Mammary epithelial cell (primary cell): Measurements from ENCODE around the gene BPIFB2.

Experiments used
- EZH2 ChIP-seq: IDR thresholded peaks from 2 replicates; pipeline ENCODE4 v1.6.1; 2012; ENCODE audit warnings: low read length, inconsistent platforms, borderline replicate concordance
- TF ChIP-seq, protein P1 (sequence below), 2 donors: IDR thresholded peaks in 1 of 2; conservative IDR thresholded peaks in 1 of 2; 2 replicates each; pipeline ENCODE4 v1.5.1; 2011 to 2012; ENCODE audit warnings: inconsistent platforms in 2 of 2, low read length in 2 of 2, mild to moderate bottlenecking in 2 of 2, control low read depth in 1 of 2, low read depth in 1 of 2; ENCODE audit not compliant: insufficient read depth in 1 of 2; ENCODE audit errors: extremely low read depth in 1 of 2

- TF ChIP-seq, protein P1, sequence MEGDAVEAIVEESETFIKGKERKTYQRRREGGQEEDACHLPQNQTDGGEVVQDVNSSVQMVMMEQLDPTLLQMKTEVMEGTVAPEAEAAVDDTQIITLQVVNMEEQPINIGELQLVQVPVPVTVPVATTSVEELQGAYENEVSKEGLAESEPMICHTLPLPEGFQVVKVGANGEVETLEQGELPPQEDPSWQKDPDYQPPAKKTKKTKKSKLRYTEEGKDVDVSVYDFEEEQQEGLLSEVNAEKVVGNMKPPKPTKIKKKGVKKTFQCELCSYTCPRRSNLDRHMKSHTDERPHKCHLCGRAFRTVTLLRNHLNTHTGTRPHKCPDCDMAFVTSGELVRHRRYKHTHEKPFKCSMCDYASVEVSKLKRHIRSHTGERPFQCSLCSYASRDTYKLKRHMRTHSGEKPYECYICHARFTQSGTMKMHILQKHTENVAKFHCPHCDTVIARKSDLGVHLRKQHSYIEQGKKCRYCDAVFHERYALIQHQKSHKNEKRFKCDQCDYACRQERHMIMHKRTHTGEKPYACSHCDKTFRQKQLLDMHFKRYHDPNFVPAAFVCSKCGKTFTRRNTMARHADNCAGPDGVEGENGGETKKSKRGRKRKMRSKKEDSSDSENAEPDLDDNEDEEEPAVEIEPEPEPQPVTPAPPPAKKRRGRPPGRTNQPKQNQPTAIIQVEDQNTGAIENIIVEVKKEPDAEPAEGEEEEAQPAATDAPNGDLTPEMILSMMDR (conservative IDR thresholded peaks at IDR 0.05 in 1 of 2, IDR thresholded peaks at IDR 0.05 in 1 of 2; ENCODE audit: extremely low read depth in 1 of 2, insufficient read depth in 1 of 2, low read depth in 1 of 2, low read length in 2 of 2) = no peak
- TF ChIP-seq EZH2 = no peak
Observed at GRCh38 chr20:32970973-32971300, 36.6 kb upstream of the BPIFB2 start.
